Peyer's patch (tissue), 4 donors: ENCODE measurements around the gene KIRREL3.

Source experiments
- POLR2A ChIP-seq, 2 donors: fragments of 450-650 bp; IDR thresholded peaks; one replicate each; pipeline ENCODE4 v1.5.1; 2017; ENCODE audit warnings: antibody characterized with exemption in 2 of 2, mild to moderate bottlenecking in 2 of 2, moderate library complexity in 2 of 2
- TF ChIP-seq, protein P1 (sequence below), 6 experiments: fragments of 450-650 bp in 4 of 6; fragments of 200-600 bp in 2 of 6; sonication (generic) in 1 of 6; IDR thresholded peaks; one replicate each; pipeline ENCODE4 v1.5.1; 2017 to 2019; ENCODE audit warnings: antibody characterized with exemption in 6 of 6, mild to moderate bottlenecking in 3 of 6, moderate library complexity in 1 of 6

DNA sequence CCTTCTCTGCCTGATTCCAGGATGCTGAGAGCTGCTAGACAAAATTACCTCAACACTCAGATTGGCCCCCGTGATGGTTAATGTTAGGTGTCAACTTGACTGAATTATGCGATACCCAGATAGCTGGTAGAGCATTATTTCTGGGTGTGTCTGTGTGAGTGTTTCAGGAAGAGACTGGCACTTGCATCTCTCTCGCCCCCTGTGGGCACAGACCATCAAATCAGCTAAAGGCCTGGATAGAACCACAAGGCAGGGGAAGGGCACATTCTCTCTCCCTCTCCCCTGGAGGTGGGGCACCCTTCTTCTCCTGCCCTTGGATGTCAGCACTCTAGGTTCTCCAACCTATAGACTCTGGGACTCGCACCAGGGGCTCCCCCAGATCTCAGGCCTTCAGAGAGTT, 79.7 kb downstream of the KIRREL3 start:
- TF ChIP-seq, protein P1, sequence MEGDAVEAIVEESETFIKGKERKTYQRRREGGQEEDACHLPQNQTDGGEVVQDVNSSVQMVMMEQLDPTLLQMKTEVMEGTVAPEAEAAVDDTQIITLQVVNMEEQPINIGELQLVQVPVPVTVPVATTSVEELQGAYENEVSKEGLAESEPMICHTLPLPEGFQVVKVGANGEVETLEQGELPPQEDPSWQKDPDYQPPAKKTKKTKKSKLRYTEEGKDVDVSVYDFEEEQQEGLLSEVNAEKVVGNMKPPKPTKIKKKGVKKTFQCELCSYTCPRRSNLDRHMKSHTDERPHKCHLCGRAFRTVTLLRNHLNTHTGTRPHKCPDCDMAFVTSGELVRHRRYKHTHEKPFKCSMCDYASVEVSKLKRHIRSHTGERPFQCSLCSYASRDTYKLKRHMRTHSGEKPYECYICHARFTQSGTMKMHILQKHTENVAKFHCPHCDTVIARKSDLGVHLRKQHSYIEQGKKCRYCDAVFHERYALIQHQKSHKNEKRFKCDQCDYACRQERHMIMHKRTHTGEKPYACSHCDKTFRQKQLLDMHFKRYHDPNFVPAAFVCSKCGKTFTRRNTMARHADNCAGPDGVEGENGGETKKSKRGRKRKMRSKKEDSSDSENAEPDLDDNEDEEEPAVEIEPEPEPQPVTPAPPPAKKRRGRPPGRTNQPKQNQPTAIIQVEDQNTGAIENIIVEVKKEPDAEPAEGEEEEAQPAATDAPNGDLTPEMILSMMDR (IDR thresholded peaks at IDR 0.05), result no peak
- no peak for TF ChIP-seq POLR2A (IDR thresholded peaks at IDR 0.05)
